ENCODE data around the gene SERPINB1.
"Not testable (repeated sequence)": the region's sequence is repeated elsewhere in the genome, so short reads cannot be mapped to it uniquely, and the experiment has no call there.

SERPINB1 gene

DNA sequence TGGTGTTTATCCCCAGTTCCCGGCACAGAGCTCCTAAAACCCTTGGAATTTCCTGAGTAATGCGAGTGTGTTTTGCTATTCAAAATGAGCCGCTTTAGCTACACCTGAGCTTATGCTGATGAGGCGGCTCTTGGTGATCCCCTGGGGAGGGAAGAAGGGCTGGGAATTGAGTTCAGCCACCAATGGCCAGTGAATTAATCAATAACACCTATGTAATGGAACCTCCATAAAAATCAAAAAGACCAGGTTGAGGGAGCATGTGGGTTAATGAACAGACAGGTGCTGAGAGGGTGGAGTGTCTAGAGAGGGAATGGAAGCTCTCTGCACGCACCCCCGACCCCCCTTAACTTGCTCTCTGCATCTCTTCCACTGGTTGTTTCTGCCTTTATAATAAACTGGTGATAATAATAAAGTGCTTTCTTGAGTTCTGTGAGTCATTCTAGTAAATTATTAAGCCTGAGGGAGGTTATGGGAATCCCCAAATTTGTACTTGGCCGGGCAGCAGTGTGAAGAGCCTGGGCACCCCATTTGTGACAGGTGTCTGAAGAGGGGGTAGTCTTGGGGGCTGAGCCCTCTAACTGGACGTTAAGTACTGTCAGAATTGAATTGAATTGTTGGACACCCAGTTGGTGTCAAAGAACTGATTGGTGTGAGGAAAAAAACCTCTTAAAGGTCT is 24.6 kb upstream of the SERPINB1 start:
- in situ Hi-C loops (cut with HindIII; ENCODE audit: low sequenced_read_pairs), result no loop called here

GRCh38 chr6:2865694-2866151 is 24.1 kb upstream of the SERPINB1 start:
- in situ Hi-C loops (cut with HindIII; ENCODE audit: low sequenced_read_pairs), result no loop called here

GRCh38 chr6:2865270-2865669 is 23.6 kb upstream of the SERPINB1 start:
- in situ Hi-C loops (cut with HindIII; ENCODE audit: low sequenced_read_pairs), result no loop called here

- in situ Hi-C loops (cut with HindIII; ENCODE audit: low sequenced_read_pairs), result no loop called here
These were observed 22.2 kb upstream of the SERPINB1 start for GRCh38 chr6:2863901-2864300.

GRCh38 chr6:2862712-2863181 is 21.1 kb upstream of the SERPINB1 start:
- in situ Hi-C loops (cut with HindIII; ENCODE audit: low sequenced_read_pairs), result no loop called here

DNA sequence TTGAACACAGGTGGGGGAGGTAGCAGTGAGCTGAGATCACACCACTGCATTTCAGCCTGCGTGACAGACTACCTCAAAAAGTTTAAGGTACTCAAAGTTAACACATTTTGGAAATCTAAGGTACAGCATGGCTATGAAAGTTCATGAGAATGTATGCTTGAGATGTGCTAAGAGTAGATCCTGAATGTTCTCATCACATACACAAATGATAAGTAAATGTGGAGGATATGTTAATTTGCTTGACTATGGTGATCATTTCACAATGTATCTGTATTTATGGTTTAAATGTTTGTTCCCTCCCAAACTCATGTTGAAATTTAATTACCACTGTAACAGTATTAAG is 20.1 kb upstream of the SERPINB1 start:
- in situ Hi-C loops (cut with HindIII; ENCODE audit: low sequenced_read_pairs), result no loop called here

DNA sequence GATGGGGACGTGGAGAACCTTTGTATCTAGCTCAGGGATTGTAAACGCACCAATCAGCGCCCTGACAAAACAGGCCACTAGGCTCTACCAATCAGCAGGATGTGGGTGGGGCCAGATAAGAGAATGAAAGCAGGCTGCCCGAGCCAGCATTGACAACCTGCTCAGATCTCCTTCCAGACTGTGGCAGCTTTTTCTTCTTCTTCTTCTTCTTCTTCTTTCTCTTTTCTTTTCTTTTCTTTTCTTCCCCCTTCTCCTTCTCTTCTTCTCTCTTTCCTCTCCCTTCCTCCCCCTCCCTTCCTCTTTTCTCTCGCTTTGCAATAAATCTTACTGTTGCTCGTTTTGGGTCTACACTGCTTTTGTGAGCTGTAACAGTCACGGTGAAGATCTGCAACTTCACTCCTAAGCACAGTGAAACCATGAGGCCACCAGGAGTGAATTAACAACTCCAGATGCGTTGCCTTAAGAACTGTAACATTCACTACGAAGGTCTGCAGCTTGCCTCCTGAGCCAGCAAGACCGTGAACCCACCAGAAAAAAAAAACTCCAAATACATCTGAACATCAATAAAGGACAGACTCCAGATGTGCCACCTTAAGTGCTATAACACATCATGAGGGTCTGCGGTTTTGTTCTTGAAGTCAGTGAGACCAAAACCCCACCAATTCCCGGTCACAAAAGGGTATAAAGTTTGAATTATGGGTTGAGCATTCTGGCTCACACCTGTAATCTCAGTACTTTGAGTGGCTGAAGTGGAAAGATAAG is 19.6 kb upstream of the SERPINB1 start:
- in situ Hi-C loops (cut with HindIII; ENCODE audit: low sequenced_read_pairs), result no loop called here

DNA sequence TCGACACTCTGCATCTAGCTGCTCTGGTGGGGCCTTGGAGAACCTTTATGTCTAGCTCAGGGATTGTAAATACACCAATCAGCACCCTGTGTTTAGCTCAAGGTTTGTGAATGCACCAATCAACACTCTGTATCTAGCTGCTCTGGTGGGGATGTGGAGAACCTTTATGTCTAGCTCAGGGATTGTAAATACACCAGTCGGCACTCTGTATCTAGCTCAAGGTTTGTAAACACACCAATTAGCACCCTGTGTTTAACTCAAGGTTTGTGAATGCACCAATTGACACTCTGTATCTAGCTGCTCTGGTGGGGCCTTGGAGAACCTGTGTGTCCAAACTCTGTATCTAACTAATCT is 19.0 kb upstream of the SERPINB1 start:
- in situ Hi-C loops (cut with HindIII; ENCODE audit: low sequenced_read_pairs), result not testable (repeated sequence)

GRCh38 chr6:2859798-2860705 is 18.4 kb upstream of the SERPINB1 start:
- in situ Hi-C loops (cut with HindIII; ENCODE audit: low sequenced_read_pairs), result not testable (repeated sequence)

- in situ Hi-C loops (cut with HindIII; ENCODE audit: low sequenced_read_pairs), result no loop called here
These were observed 17.6 kb upstream of the SERPINB1 start for GRCh38 chr6:2859185-2859700.

DNA sequence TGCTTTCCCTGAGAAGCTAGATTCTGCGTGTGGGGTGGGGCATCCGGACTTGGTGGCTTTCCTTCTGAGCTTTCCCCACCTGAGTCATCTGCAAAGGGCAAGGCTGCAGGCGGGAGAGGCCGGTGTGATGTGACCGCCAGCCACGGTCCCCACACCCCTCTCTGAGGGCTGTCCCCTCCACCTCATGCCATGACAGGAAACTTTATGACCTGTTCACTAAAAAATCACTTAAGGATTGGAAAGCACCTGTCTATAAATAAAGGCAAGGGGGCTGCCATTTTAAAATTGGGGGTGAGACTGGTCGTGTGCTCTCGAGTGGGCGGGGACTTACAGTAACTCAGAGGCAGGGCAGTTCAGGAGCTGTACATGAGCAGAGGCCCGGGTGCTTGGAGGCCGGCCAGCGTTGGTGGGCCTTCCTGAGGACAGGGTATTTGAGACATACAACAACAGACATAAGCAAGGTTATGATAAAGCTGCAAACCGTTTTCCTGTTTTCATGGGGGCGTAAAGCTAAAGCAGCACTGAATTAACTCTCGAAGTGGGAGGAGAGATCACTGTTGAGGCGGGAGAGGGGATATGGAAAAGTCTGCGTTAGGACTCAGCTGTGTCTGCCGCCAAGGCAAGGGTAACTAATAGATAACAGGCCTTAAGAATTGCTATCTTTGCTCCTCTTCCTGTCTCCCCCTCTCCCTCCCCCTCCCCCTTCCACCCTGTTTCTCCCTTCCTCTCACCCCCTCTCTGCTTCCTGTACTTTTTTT is 16.1 kb upstream of the SERPINB1 start:
- in situ Hi-C loops (cut with HindIII; ENCODE audit: low sequenced_read_pairs), result no loop called here

DNA sequence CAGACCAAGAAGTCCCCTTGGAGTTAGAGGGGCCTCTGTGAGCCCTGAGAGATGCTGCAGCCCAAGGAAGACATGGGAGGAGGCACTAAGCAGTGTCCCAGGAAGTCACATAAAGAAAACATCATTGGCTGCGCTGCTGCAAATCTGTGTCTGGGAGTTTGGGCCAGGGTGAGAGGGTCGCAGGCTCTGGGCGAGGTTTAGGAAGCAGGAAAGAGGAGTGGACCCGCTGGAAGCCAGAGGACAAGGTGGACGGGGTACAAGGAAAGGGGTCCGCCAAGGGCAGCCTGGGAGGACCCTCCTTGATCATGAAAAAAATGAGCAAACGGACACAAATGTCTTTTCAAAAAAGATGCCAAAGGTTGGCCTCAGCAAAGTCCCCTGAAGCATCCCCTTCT is 15.5 kb upstream of the SERPINB1 start:
- in situ Hi-C loops (cut with HindIII; ENCODE audit: low sequenced_read_pairs), result no loop called here

DNA sequence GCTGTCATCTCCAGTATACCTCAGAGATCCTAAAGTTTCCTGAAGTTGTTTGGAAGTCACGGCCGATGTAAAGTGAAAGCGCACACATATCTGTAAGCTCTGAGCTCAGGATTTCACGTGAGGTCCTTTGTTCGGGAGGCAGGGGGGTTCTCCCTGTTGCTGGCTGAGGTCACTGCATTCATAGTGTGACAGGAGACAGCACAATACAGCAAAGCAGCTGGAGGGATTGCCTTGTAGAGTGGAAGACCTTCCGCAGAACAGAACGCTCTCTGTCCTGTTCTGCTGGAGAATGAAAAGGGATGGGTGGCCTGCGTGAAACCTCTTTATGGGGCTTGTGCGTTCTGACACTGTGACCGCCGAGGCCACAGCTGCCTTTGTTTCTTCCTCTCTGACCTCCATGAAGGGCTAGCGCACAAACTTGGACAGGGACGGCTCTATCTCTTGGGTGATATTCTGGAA is 13.4 kb upstream of the SERPINB1 start:
- in situ Hi-C loops (cut with HindIII; ENCODE audit: low sequenced_read_pairs), result no loop called here

- in situ Hi-C loops (cut with HindIII; ENCODE audit: low sequenced_read_pairs), result no loop called here
These were observed 12.8 kb upstream of the SERPINB1 start for GRCh38 chr6:2854396-2854982.

DNA sequence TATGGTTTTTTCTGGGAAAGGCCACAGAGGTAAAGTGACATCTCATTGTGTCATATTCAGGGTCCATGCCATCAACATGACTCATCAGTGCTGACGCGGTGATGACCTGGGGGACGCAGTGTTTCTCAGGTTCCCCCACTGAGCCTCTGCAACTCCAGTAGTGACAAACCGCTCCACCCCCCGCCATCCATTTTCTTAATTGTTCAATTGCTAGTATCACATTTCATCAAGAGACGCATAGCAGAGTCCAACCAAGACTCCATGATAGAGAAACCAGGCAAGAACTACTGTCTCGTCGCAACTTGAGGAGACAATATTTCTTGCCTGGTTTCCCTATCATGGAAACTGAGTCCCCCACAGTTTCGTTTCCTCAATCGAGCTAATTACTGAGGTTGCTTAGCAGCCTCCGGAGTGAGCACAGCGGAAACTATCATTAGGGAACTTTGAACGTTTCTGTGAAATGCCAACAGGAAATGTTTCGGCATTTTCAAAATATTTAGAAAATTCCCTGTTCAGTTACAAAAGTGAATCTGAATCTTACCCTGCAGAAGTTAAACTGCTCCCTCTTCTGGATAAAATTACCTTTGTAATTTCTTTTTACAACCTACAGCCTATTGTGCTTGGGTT is 12.2 kb upstream of the SERPINB1 start:
- in situ Hi-C loops (cut with HindIII; ENCODE audit: low sequenced_read_pairs), result no loop called here

DNA sequence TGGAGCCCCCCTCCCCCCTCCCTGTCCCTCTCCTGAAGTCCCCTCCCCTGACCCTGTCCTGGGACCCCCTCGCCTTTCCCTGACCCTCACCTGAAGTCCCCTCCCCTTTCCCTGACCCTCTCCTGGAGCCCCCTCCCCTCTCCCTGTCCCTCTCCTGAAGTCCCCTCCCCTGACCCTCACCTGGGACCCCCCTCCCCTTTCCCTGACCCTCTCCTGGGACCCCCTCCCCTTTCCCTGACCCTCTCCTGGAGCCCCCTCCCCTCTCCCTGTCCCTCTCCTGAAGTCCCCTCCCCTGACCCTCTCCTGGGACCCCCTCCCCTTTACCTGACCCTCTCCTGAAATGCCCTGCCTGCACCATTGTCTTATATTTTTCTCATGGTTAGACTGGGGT is 11.7 kb upstream of the SERPINB1 start:
- in situ Hi-C loops (cut with HindIII; ENCODE audit: low sequenced_read_pairs), result not testable (repeated sequence)

- in situ Hi-C loops (cut with HindIII; ENCODE audit: low sequenced_read_pairs), result no loop called here
These were observed 11.3 kb upstream of the SERPINB1 start for GRCh38 chr6:2852921-2853322.

- in situ Hi-C loops (cut with HindIII; ENCODE audit: low sequenced_read_pairs), result no loop called here
These were observed 10.8 kb upstream of the SERPINB1 start for GRCh38 chr6:2852514-2852855.

- in situ Hi-C loops (cut with HindIII; ENCODE audit: low sequenced_read_pairs), result no loop called here
These were observed 10.3 kb upstream of the SERPINB1 start for GRCh38 chr6:2851727-2852513.
